SIG-M5 treated with dmso at 0.1 percent for 504 hours (cell line): ENCODE results near the gene SH3BP4.
A peak's percentile ranks its signal among the peaks of the same experiment; 100 is the strongest.

Source experiments
- DNase-seq: peaks from one replicate; lab custom pipeline; 2025; ENCODE audit not compliant: unreplicated experiment; lab: John Stamatoyannopoulos, UW

The SH3BP4 gene

GRCh38 chr2:234982096-234982834 is 30.4 kb downstream of the SH3BP4 start:
- DNase-seq: no peak

- DNase-seq: no peak
Observed at GRCh38 chr2:234983011-234983726, 31.4 kb downstream of the SH3BP4 start.

GRCh38 chr2:234985608-234986245 is 33.9 kb downstream of the SH3BP4 start:
- no peak for DNase-seq

GRCh38 chr2:234986390-234986789 is 34.6 kb downstream of the SH3BP4 start:
- no peak for DNase-seq

- DNase-seq: no peak
Observed at GRCh38 chr2:234986876-234987720, 35.3 kb downstream of the SH3BP4 start.

GRCh38 chr2:234987754-234988153 is 35.9 kb downstream of the SH3BP4 start:
- no peak for DNase-seq

GRCh38 chr2:234988491-234988890 is 36.7 kb downstream of the SH3BP4 start:
- DNase-seq: no peak

- no peak for DNase-seq
Observed at GRCh38 chr2:234989183-234989701, 37.4 kb downstream of the SH3BP4 start.

- no peak for DNase-seq
Observed at GRCh38 chr2:234990300-234990699, 38.5 kb downstream of the SH3BP4 start.

GRCh38 chr2:234991290-234991689 is 39.5 kb downstream of the SH3BP4 start:
- DNase-seq: no peak

GRCh38 chr2:234991793-234992192 is 40.0 kb downstream of the SH3BP4 start:
- no peak for DNase-seq

- DNase-seq: no peak
Observed at GRCh38 chr2:234992196-234992595, 40.4 kb downstream of the SH3BP4 start.

- DNase-seq: no peak
Observed at GRCh38 chr2:234992624-234993349, 41.0 kb downstream of the SH3BP4 start.

GRCh38 chr2:234993541-234993981 is 41.7 kb downstream of the SH3BP4 start:
- peak; percentile 7 for DNase-seq

- no peak for DNase-seq
Observed at GRCh38 chr2:234994438-234995321, 42.9 kb downstream of the SH3BP4 start.

GRCh38 chr2:234995332-234996068 is 43.7 kb downstream of the SH3BP4 start:
- no peak for DNase-seq

GRCh38 chr2:234996069-234996940 is 44.5 kb downstream of the SH3BP4 start:
- DNase-seq: no peak

GRCh38 chr2:234996941-234997270 is 45.1 kb downstream of the SH3BP4 start:
- DNase-seq: no peak
